Neural crest cell (in vitro differentiated cells): ENCODE data around the gene AATK. TPM values are rescaled to one million over a fixed set of nuclear protein-coding genes. Genes with fewer than 3 reads are reported as not detected.
A peak's percentile ranks its signal among the peaks of the same experiment; 100 is the strongest.

Source experiments
- DNase-seq: peaks from one replicate; pipeline ENCODE4 v3.0.0; 2021; ENCODE audit warnings: low read depth, mixed read lengths, low spot score
- H3K27ac Mint-ChIP-seq: one replicate; pipeline ENCODE4 v1.8.0; 2021; ENCODE audit warnings: mild to moderate bottlenecking, mixed read lengths; ENCODE audit not compliant: unreplicated experiment
- H3K27me3 Mint-ChIP-seq: 2 replicates; pipeline ENCODE4 v1.8.0; 2021; ENCODE audit warnings: low read depth, mild to moderate bottlenecking, mixed read lengths
- H3K36me3 Mint-ChIP-seq: 2 replicates; pipeline ENCODE4 v1.8.0; 2021; ENCODE audit warnings: low read depth, mild to moderate bottlenecking, mixed read lengths
- H3K4me1 Mint-ChIP-seq: 2 replicates; pipeline ENCODE4 v1.8.0; 2021; ENCODE audit warnings: mixed read lengths
- H3K4me3 Mint-ChIP-seq: one replicate; pipeline ENCODE4 v1.8.0; 2021; ENCODE audit warnings: mild to moderate bottlenecking, mixed read lengths
- H3K9me3 Mint-ChIP-seq: 2 replicates; pipeline ENCODE4 v1.8.0; 2021; ENCODE audit warnings: mixed read lengths
- total RNA-seq: library from RNA; stranded (reverse); gene quantifications from 2 replicates; pipeline ENCODE4 v1.2.1, GENCODE V29; 2021
- TF ChIP-seq, protein P1 (sequence below): fragments of 200-600 bp; sonication (generic); conservative IDR thresholded peaks from 2 replicates; pipeline ENCODE4 v1.5.0; 2021; ENCODE audit warnings: antibody characterized with exemption, mild to moderate bottlenecking

Gene AATK
- total RNA-seq, 1 donor from 2014 or later, result 6.0 TPM

- no peak for DNase-seq
Measured at GRCh38 chr17:81131486-81132196, 34.4 kb downstream of the AATK start.

GRCh38 chr17:81130385-81131361 is 35.3 kb downstream of the AATK start:
- Mint-ChIP-seq H3K36me3 (no peaks in the 10 kb centered on the region), H3K4me3 (no peak overlapping the region)

More at GRCh38 chr17:81131486-81132196, 34.4 kb downstream of the AATK start:
- Mint-ChIP-seq H3K27ac (no peak overlapping the region), H3K27me3 (no peaks in the 10 kb centered on the region), H3K36me3 (no peaks in the 10 kb centered on the region), H3K4me1 (peaks cover 4% of the 10 kb centered on the region), H3K9me3 (no peaks in the 10 kb centered on the region), H3K4me3 (peak overlapping the region; percentile 23)
- TF ChIP-seq, protein P1, sequence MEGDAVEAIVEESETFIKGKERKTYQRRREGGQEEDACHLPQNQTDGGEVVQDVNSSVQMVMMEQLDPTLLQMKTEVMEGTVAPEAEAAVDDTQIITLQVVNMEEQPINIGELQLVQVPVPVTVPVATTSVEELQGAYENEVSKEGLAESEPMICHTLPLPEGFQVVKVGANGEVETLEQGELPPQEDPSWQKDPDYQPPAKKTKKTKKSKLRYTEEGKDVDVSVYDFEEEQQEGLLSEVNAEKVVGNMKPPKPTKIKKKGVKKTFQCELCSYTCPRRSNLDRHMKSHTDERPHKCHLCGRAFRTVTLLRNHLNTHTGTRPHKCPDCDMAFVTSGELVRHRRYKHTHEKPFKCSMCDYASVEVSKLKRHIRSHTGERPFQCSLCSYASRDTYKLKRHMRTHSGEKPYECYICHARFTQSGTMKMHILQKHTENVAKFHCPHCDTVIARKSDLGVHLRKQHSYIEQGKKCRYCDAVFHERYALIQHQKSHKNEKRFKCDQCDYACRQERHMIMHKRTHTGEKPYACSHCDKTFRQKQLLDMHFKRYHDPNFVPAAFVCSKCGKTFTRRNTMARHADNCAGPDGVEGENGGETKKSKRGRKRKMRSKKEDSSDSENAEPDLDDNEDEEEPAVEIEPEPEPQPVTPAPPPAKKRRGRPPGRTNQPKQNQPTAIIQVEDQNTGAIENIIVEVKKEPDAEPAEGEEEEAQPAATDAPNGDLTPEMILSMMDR, result no peak

DNA sequence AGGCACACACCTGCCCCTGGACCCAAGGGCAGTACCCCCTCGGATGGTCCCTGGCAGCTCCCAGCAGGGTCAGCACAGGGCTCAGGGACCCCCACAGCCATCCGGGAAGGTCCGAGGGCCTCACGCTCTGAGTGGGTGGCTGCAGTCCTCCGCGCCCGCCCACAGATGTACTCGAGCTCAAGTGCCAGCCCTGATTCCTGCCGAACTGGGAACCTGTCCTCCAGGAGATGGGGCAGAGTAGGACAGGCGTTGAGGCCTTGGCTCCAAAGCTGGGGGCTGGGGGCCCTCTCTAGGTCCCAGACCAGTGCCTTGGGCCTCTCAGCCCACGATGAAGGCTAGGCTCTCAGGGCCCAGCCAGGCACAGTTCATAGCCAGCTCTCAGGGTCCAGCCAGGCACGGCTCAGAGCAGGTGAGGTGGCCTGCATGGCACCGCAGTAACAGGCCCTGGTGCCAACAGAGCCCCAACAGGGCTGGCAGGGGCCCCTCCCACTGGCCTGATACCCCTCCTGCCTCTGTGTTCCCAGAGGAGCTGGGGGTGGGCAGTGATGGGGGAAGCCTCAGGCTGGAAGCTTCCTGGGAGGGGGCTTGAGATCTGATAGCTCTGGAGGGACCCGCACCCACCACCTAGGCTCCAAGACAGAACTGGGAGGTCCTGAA is 36.2 kb downstream of the AATK start:
- Mint-ChIP-seq H3K36me3 (no peaks in the 10 kb centered on the region), H3K27ac (no peak overlapping the region), H3K9me3 (no peaks in the 10 kb centered on the region), H3K27me3 (no peaks in the 10 kb centered on the region), H3K4me3 (no peak overlapping the region), H3K4me1 (peaks cover 4% of the 10 kb centered on the region)
- no peak for DNase-seq
- TF ChIP-seq, protein P1, result no peak

More at GRCh38 chr17:81130385-81131361, 35.3 kb downstream of the AATK start:
- peak; percentile 55 for DNase-seq
- TF ChIP-seq, protein P1, result no peak
- H3K4me1 Mint-ChIP-seq, result peaks cover 4% of the 10 kb centered on the region
- H3K27ac Mint-ChIP-seq, result peak overlapping the region; percentile 43
- H3K27me3 Mint-ChIP-seq, result no peaks in the 10 kb centered on the region
- H3K9me3 Mint-ChIP-seq, result no peaks in the 10 kb centered on the region

- TF ChIP-seq, protein P1, result peak; percentile 23
- Mint-ChIP-seq H3K4me1 (peaks cover 4% of the 10 kb centered on the region), H3K9me3 (no peaks in the 10 kb centered on the region), H3K27ac (peak overlapping the region; percentile 75), H3K36me3 (no peaks in the 10 kb centered on the region), H3K27me3 (no peaks in the 10 kb centered on the region), H3K4me3 (no peak overlapping the region)
- no peak for DNase-seq
Measured at GRCh38 chr17:81129289-81129688, 36.7 kb downstream of the AATK start.

GRCh38 chr17:81128774-81129173 is 37.2 kb downstream of the AATK start:
- Mint-ChIP-seq H3K4me1 (peaks cover 4% of the 10 kb centered on the region), H3K27ac (no peak overlapping the region), H3K9me3 (no peaks in the 10 kb centered on the region), H3K27me3 (no peaks in the 10 kb centered on the region), H3K36me3 (no peaks in the 10 kb centered on the region), H3K4me3 (no peak overlapping the region)
- no peak for DNase-seq
- TF ChIP-seq, protein P1, result no peak
